ENCODE results near the gene PTGS1.

PTGS1 gene

DNA sequence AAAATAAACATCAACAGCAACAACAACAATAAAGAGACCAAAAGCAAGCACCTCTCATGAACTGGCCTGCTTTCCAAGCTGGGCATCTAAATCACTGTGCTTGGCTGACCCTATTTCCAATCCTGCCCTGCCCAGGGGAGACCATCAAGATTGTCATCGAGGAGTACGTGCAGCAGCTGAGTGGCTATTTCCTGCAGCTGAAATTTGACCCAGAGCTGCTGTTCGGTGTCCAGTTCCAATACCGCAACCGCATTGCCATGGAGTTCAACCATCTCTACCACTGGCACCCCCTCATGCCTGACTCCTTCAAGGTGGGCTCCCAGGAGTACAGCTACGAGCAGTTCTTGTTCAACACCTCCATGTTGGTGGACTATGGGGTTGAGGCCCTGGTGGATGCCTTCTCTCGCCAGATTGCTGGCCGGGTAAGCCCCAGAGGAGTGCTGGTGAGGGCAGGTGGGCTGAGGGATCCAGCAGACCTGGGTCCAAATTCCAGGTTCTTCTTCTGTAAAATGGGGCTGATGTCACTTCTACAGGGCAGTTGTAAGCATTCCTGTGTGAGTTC lies 15.6 kb downstream of the PTGS1 start:
- H3K27ac ChIP-seq = no peak overlapping the region
- TF ChIP-seq, protein P1, sequence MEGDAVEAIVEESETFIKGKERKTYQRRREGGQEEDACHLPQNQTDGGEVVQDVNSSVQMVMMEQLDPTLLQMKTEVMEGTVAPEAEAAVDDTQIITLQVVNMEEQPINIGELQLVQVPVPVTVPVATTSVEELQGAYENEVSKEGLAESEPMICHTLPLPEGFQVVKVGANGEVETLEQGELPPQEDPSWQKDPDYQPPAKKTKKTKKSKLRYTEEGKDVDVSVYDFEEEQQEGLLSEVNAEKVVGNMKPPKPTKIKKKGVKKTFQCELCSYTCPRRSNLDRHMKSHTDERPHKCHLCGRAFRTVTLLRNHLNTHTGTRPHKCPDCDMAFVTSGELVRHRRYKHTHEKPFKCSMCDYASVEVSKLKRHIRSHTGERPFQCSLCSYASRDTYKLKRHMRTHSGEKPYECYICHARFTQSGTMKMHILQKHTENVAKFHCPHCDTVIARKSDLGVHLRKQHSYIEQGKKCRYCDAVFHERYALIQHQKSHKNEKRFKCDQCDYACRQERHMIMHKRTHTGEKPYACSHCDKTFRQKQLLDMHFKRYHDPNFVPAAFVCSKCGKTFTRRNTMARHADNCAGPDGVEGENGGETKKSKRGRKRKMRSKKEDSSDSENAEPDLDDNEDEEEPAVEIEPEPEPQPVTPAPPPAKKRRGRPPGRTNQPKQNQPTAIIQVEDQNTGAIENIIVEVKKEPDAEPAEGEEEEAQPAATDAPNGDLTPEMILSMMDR (conservative IDR thresholded peaks at IDR 0.05) = no peak
- TF ChIP-seq ZFX (IDR thresholded peaks at IDR 0.05) = no peak

DNA sequence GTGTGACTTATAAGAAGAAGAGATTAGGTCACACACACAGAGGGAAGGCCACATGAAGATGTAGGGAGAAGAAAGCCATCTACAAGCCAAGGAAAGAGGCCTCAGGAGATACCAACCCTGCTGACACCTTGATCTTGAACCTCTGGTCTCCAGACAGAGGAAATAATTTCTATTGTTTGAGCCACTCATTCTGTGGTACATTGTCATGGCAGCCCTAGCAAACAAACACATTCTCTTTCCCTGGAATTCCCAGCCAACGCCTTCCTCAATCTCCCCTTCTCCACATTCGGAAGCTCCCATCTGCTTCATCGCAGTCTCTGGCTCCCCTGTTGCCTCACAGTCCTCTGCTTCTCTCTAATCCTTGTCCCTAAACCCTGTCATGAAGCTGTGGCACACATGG lies 16.7 kb downstream of the PTGS1 start:
- H3K27ac ChIP-seq = no peak overlapping the region
- TF ChIP-seq, protein P1 (conservative IDR thresholded peaks at IDR 0.05) = no peak
- no peak for TF ChIP-seq ZFX (IDR thresholded peaks at IDR 0.05)

DNA sequence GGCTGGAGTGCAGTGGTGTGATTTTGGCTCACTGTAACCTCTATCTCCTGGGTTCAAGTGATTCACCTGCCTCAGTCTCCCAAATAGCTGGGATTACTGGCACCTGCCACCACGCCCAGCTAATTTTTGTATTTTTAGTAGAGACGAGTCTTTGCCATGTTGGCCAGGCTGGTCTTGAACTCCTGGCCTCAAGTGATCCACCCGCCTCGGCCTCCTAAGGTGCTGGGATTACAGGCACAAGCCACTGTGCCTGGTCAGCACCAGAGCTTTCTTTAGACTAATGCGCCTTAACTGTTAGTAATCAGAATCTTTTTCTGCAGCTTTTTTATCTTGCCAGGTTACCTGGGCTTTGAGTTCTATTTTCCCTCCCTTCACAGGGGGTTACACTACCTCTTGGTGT lies 18.4 kb downstream of the PTGS1 start:
- H3K27ac ChIP-seq = no peak overlapping the region
- TF ChIP-seq ZFX (IDR thresholded peaks at IDR 0.05) = no peak
- TF ChIP-seq, protein P1 (conservative IDR thresholded peaks at IDR 0.05) = no peak

DNA sequence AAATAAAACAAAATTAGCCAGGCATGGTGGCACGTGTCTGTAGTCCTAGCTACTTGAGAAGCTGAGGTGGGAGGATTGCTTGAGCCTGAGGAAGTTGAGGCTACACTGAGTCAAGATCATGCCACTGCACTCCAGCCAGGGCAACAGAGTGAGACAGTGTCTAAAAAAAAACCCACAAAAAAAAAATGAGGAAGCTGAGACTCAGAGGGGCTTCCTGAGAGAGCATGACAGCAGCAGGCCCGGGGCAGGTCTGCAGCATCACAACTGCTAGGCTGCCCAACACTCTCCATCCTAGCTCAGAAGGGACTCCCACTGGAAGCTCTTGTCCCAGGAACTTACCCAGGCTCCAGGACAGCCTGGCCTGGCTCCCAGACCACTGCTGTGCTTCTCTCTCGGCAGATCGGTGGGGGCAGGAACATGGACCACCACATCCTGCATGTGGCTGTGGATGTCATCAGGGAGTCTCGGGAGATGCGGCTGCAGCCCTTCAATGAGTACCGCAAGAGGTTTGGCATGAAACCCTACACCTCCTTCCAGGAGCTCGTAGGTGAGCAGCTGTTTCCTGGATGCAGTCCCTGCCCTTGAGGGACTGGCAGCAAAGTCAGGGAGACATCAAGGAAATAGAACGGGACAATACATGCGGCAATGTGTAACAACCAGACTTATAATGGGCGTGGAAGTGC lies 19.1 kb downstream of the PTGS1 start:
- TF ChIP-seq, protein P1 (conservative IDR thresholded peaks at IDR 0.05) = no peak
- no peak for TF ChIP-seq ZFX (IDR thresholded peaks at IDR 0.05)
- H3K27ac ChIP-seq = peak overlapping the region; percentile 36

DNA sequence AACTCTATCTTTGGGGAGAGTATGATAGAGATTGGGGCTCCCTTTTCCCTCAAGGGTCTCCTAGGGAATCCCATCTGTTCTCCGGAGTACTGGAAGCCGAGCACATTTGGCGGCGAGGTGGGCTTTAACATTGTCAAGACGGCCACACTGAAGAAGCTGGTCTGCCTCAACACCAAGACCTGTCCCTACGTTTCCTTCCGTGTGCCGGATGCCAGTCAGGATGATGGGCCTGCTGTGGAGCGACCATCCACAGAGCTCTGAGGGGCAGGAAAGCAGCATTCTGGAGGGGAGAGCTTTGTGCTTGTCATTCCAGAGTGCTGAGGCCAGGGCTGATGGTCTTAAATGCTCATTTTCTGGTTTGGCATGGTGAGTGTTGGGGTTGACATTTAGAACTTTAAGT lies 21.5 kb downstream of the PTGS1 start:
- TF ChIP-seq ZFX (IDR thresholded peaks at IDR 0.05) = no peak
- TF ChIP-seq, protein P1 (conservative IDR thresholded peaks at IDR 0.05) = no peak
- no peak overlapping the region for H3K27ac ChIP-seq

DNA sequence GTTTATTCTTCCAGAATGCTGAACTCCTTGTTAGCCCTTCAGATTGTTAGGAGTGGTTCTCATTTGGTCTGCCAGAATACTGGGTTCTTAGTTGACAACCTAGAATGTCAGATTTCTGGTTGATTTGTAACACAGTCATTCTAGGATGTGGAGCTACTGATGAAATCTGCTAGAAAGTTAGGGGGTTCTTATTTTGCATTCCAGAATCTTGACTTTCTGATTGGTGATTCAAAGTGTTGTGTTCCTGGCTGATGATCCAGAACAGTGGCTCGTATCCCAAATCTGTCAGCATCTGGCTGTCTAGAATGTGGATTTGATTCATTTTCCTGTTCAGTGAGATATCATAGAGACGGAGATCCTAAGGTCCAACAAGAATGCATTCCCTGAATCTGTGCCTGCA lies 21.9 kb downstream of the PTGS1 start:
- no peak for TF ChIP-seq ZFX (IDR thresholded peaks at IDR 0.05)
- TF ChIP-seq, protein P1 (conservative IDR thresholded peaks at IDR 0.05) = no peak
- no peak overlapping the region for H3K27ac ChIP-seq

DNA sequence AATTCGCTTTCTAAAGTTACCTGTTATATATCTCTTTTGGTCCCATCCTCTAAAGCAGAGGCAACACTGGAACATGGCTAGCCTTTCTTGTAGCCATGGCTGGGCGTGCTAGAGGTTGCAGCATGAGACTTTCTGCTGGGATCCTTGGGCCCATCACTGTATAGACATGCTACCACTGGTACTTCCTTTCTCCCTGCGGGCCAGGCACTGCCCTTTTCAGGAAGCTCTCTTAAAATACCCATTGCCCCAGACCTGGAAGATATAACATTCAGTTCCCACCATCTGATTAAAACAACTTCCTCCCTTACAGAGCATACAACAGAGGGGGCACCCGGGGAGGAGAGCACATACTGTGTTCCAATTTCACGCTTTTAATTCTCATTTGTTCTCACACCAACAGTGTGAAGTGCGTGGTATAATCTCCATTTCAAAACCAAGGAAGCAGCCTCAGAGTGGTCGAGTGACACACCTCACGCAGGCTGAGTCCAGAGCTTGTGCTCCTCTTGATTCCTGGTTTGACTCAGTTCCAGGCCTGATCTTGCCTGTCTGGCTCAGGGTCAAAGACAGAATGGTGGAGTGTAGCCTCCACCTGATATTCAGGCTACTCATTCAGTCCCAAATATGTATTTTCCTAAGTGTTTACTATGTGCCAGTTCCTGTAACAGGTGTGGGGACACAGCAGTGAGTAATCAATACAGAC lies 22.6 kb downstream of the PTGS1 start:
- no peak for TF ChIP-seq ZFX (IDR thresholded peaks at IDR 0.05)
- TF ChIP-seq, protein P1 (conservative IDR thresholded peaks at IDR 0.05) = no peak
- no peak overlapping the region for H3K27ac ChIP-seq
